GM19328 (cell line): ENCODE data around the gene KIAA0930.

Source experiments
- ATAC-seq: cut with Tn5 transposase; IDR thresholded peaks from one replicate; pipeline ENCODE4 v1.9.1; 2021; ENCODE audit warnings: mild to moderate bottlenecking, moderate library complexity; ENCODE audit not compliant: unreplicated experiment

KIAA0930 gene

GRCh38 chr22:45223304-45224117, 17.2 kb downstream of the KIAA0930 start:
- ATAC-seq: no peak

DNA sequence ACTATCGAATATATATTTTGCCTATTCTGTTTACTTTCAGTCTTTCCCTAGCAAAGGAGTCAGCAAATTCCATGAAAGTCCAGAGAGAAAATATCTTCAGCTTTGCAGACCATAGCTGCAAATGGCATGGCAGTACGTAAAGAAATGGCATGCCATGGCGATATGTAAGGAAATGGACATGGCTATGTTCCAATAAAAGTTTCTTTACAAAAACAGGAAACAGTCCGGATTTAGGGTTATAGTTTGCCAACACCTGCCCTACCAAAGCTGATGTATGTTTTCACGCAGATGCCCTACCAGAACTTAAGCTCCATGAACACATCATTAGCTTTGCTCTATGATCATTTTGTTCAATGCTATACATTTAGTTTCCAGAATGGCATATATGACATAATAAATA, 19.5 kb downstream of the KIAA0930 start:
- no peak for ATAC-seq

GRCh38 chr22:45218976-45219375, 21.7 kb downstream of the KIAA0930 start:
- no peak for ATAC-seq

DNA sequence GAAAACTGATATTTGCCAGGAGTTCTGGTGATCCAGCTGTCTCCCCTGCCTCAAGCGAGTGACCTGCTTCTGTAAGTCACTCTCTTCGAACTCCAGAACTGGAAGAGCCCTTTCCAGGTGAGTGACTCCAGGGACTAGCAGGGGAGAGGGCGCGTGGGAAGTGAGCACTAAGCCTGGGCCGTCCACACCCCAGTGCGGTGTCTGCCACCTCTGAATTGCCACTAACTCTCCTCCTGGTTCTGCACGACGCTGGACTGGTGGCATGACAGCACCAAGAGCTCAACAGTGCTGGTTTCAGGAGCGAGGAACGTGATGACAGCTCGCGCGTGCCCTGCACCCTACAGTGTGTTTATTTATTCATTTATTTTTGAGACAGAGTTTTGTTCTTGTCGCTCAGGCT, 22.9 kb downstream of the KIAA0930 start:
- ATAC-seq: no peak

DNA sequence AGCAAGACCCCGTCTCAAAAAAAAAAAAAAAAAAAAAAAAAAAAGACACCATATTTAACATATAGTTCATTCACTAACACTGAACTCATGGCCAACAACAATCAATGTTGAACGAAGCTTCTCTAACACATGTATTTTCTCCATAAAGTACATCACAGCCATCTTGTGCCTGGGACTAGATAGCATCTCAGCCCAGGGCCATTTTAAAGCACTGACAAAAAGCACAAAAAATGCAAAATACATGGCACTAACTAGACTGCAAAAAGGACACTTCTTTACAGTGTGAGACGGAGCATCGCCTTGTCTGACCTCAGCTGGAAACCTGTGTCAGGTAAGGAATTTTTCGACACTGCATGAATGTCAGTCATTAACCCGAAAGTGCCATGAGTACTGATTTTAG, 23.3 kb downstream of the KIAA0930 start:
- no peak for ATAC-seq

GRCh38 chr22:45216133-45217003, 24.3 kb downstream of the KIAA0930 start:
- no peak for ATAC-seq

DNA sequence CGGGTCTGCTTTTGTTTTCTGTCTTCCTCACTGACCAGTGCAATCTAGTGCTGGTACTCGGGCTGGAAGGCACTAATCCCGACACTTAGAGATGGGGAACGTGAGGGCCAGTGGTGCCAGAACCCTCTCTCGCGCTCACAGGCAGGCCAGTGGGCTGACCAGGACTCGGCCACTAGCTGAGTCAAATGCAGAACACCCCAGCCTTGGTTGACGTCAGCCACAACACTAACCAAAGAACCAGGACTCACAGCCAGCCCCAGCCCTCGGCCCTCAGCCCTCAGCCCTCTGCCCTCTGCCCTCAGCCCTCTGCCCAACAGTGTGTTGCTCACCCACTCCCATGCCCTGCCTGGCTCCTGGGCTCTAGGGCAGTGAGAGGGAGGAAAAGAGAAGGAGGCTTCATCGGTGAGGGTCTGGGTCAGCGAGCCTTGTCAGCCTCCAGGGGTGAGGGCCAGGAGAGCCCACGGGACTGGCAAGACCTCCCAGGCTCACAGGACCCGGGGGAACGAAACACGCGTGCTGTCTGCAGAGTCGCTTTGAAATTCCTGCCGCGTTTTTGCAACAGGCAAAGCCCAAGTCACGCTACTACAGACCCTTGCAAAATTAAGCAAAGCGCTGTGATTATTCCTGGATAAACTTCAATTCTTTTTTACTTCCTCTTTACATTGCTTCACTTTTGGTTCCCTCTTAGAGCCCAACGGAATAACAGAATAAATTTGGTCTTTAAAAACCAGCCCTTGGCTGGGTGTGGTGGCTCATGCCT, 27.5 kb downstream of the KIAA0930 start:
- no peak for ATAC-seq

- ATAC-seq: no peak
These were observed 28.4 kb downstream of the KIAA0930 start for GRCh38 chr22:45212306-45212709.

- ATAC-seq: no peak
These were observed 28.8 kb downstream of the KIAA0930 start for GRCh38 chr22:45211848-45212247.

DNA sequence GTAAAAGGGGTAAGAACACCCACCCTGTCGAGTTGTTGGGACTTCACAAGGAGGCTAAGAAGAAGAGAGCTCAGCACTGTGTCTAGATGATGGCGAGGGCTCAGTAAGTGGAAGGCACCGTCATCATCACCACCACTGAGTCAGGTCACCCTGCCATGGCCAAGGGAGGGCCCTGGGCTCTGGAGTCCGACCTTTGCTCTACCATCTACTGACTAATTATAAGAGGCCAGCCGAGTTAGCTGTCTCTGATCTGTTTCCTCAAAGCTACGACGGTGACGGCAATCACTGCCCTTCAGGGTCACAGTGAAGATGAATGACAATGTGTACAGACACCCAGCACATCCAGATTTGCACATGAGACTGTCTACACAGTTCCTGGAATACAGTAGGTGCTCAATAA, 29.3 kb downstream of the KIAA0930 start:
- no peak for ATAC-seq

GRCh38 chr22:45210991-45211390, 29.7 kb downstream of the KIAA0930 start:
- no peak for ATAC-seq

- no peak for ATAC-seq
These were observed 30.1 kb downstream of the KIAA0930 start for GRCh38 chr22:45210577-45210976.

DNA sequence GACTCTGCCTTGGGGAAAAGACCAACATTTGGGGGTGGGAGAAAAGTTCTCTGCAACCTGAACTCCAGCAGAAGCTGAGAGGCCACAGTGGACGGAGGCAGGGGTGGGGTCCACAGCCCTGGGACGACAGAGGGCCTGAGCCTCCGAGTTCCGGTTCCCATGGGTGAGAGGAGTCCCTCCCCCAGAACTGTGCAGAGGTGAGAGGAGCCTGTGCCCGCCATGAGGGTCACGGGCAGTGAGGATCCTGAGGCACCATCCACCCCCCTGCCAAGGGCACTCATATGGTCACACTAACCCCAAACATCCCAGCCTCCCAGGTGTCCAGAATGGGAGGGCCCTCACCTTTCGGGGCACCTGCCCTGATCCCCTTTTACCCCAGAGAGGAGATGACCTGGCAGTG, 30.5 kb downstream of the KIAA0930 start:
- no peak for ATAC-seq

DNA sequence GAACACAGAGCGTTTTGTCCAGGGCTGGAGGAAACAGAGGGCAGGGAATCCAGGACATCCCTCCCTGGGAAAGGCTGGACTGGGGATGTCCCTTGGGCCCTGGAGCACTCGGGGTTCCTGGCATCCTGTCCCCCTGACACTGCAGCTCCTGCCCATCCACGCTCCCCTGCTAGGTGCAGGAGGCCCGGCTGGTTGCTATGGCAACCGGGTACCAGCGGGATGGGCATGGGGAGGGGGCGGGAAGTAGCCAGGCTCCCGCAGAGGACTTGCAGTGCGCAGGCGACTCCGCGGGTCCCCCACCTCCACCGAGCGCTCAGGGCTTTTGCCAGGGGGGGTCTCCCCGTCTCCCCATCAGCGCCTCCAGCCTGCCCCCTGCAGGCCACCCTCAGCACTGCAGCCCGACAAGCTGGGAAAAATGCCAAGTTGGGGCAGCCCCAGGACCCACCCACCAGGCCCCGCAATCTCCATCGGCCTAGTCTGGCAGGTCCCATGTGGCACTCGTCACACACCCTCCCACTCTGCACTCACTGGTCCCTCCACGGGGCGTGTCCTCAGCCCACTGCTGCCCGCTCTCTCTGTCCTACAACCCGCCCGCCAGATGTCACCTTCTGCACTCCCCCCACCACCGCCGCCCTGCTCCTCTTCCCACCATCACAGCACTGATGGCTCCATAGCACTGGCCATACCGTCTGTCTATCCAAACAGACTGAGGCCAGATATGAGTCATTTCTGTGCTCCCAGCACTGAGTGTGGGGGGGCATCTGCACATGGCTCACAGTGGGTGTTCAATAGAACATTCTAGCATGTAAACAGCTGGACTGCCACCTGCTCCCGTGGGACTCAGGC, 31.5 kb downstream of the KIAA0930 start:
- no peak for ATAC-seq

DNA sequence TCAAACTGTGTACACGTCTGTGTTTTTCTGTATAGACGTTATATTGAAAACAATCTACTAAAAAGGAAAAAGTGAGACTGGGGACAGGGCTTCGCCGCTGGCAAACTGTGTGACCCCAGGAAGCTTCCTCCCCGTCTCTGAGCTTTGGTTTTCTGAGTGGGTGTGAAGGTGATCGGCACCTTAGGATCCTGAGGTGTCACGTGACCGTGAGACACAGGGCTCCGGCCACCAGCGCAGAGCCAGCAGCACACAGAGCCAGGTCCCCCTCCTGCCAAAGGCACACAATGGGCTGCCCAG, 32.0 kb downstream of the KIAA0930 start:
- ATAC-seq: no peak

DNA sequence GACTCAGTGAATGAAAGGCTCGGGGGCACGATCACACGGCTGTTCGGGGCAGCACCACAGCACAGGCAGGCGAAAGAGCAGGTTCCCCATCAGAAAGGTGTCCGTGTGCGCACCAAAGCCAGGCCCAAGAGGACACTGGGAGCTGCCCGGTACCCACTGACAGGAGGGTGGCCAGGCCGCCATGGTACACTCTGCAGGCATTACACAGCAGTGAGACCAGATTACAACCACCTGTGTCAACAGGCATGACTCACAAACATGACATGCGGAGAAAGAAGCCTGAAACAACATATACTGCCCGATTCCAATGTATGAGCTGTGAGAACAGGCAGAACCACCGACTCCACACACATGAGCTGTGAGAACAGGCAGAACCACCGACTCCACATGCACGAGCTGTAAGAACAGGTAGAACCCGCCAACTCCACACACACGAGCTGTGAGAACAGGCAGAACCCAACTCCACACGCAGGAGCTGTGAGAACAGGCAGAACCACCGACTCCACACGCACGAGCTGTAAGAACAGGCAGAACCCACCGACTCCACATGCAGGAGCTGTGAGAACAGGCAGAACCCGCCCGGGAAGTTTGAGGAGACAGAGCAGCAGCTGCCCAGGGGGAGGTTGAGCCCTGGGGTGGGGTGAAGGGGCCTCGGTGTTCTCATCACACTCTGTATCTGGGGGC, 32.6 kb downstream of the KIAA0930 start:
- ATAC-seq: no peak

- no peak for ATAC-seq
These were observed 33.2 kb downstream of the KIAA0930 start for GRCh38 chr22:45207533-45207932.

GRCh38 chr22:45206233-45206632, 34.5 kb downstream of the KIAA0930 start:
- ATAC-seq: no peak

DNA sequence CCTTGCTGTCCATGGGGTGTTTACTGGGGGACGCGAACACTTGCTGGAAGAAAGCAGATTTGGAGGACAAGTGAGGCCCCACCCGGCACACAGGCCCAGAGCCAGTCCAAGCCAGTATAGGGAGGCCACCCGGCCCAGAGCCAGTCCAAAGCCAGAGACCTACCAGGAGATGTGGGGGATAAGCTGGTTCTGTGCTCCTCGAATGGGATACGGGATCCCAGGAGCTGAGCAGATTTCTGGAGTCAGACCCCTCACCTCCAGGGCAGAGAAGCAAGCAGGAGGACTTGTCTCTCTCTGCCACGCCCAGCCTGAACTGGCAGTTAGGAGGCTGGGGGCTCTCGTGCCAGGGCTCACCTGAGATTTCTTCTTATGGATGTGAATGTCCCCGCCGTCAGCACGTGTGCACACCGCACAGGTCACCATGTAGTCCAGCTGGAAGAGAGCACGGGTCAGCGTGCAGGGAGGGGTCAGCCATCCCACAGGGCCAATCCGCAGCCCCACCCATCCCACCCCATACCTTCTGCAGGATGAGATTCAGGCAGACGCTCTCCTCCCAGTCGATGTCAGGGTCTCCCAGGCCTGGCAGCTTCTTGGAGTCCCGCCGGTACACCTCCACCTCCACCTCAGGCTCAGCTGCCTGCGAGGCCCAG, 35.3 kb downstream of the KIAA0930 start:
- ATAC-seq: no peak

- ATAC-seq: no peak
These were observed 35.9 kb downstream of the KIAA0930 start for GRCh38 chr22:45204819-45205218.
